Vagina (tissue), 2 donors: ENCODE results near the gene ALKBH5.

Experiments
- POLR2A ChIP-seq, 2 donors: fragments of 450-650 bp; IDR thresholded peaks; one replicate each; pipeline ENCODE4 v1.6.1; 2017; ENCODE audit warnings: antibody characterized with exemption in 2 of 2, mild to moderate bottlenecking in 2 of 2, moderate library complexity in 2 of 2
- TF ChIP-seq, protein P1 (sequence below), 3 experiments: fragments of 450-650 bp in 2 of 3; fragments of 200-600 bp in 1 of 3; sonication (generic) in 1 of 3; IDR thresholded peaks; one replicate each; pipeline ENCODE4 v1.5.1; 2017 to 2019; ENCODE audit warnings: antibody characterized with exemption in 3 of 3, mild to moderate bottlenecking in 2 of 3, moderate library complexity in 2 of 3

DNA sequence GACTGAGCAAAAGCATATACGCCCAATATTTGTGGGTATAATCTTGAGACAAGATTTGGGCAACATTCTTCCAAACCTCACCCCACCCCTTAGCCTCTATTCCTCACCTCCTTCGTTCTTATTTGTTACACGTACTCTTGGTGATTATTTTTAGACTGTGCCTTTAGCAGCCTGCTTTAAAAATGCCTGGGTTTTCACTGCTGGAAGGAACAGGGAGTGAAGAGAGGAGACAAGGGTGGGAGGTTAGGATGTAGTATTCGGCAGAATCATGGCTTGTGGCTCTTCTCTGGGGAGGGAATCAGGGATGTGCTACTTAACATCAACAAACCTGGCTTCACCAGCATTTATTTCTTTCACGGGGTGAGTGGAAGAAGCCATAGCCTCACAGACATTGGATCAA, 11.6 kb downstream of the ALKBH5 start:
- no peak for TF ChIP-seq POLR2A (IDR thresholded peaks at IDR 0.05)
- TF ChIP-seq, protein P1, sequence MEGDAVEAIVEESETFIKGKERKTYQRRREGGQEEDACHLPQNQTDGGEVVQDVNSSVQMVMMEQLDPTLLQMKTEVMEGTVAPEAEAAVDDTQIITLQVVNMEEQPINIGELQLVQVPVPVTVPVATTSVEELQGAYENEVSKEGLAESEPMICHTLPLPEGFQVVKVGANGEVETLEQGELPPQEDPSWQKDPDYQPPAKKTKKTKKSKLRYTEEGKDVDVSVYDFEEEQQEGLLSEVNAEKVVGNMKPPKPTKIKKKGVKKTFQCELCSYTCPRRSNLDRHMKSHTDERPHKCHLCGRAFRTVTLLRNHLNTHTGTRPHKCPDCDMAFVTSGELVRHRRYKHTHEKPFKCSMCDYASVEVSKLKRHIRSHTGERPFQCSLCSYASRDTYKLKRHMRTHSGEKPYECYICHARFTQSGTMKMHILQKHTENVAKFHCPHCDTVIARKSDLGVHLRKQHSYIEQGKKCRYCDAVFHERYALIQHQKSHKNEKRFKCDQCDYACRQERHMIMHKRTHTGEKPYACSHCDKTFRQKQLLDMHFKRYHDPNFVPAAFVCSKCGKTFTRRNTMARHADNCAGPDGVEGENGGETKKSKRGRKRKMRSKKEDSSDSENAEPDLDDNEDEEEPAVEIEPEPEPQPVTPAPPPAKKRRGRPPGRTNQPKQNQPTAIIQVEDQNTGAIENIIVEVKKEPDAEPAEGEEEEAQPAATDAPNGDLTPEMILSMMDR (IDR thresholded peaks at IDR 0.05), result no peak
